ENCODE measurements around the gene VANGL1. TPM values are rescaled to one million over a fixed set of nuclear protein-coding genes. Genes with fewer than 3 reads are reported as not detected.

Gene VANGL1
- total and polyA plus RNA-seq, 4 donors: 2.5 to 6.8 (median 3.5) TPM

DNA sequence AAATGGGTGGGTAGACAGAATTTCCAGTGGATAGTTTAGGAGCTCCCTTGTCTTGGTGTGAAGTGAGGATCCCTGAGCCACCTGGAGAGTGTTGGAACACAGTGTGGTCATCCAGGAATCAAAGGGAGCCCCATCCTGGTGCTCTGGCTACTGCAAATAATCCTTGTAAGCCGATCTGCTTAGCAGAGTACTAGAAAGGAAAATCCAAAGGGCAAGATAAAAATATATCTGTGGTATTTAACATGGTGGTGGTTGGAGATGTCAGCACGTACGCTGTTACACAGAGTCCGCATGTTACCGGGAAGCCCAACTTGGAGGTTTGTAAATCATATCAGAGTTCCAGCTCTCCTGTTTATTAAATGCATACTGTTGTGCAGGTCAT, 39.0 kb downstream of the VANGL1 start:
- Histone ChIP-seq H3K4me1 (ENCODE audit: control insufficient read depth in 4 of 4, insufficient read depth in 4 of 4, low read length in 3 of 4) (no peaks in the 10 kb centered on the region), H3K9ac (ENCODE audit: low read depth in 1 of 2, low read length in 2 of 2) (no peak overlapping the region), H3K4me3 (ENCODE audit: low read depth in 1 of 3, low read length in 3 of 3) (no peak overlapping the region), H3K27me3 (ENCODE audit: control insufficient read depth in 4 of 4, insufficient read depth in 4 of 4, low read length in 3 of 4) (no peaks in the 10 kb centered on the region), H3K9me3 (ENCODE audit: control insufficient read depth in 4 of 4, low read length in 3 of 4) (no peaks in the 10 kb centered on the region), H3K27ac (ENCODE audit: low read depth in 1 of 2, low read length in 2 of 2) (no peak overlapping the region), H3K36me3 (ENCODE audit: control insufficient read depth in 4 of 4, insufficient read depth in 3 of 4, low read depth in 1 of 4, low read length in 3 of 4) (peaks cover 0 to 21% (median 8%) of the 10 kb centered on the region in 4 donors)
- WGBS: 98% methylated on average over 5 of the region's 5 CpGs
- TF ChIP-seq, protein P1, sequence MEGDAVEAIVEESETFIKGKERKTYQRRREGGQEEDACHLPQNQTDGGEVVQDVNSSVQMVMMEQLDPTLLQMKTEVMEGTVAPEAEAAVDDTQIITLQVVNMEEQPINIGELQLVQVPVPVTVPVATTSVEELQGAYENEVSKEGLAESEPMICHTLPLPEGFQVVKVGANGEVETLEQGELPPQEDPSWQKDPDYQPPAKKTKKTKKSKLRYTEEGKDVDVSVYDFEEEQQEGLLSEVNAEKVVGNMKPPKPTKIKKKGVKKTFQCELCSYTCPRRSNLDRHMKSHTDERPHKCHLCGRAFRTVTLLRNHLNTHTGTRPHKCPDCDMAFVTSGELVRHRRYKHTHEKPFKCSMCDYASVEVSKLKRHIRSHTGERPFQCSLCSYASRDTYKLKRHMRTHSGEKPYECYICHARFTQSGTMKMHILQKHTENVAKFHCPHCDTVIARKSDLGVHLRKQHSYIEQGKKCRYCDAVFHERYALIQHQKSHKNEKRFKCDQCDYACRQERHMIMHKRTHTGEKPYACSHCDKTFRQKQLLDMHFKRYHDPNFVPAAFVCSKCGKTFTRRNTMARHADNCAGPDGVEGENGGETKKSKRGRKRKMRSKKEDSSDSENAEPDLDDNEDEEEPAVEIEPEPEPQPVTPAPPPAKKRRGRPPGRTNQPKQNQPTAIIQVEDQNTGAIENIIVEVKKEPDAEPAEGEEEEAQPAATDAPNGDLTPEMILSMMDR (IDR thresholded peaks at IDR 0.05; ENCODE audit: low read depth, low read length, missing input control): no peak
- no peak for TF ChIP-seq HNF4A (conservative IDR thresholded peaks at IDR 0.05)
- no peak for TF ChIP-seq TAF1 (conservative IDR thresholded peaks at IDR 0.05)
- TF ChIP-seq NR2F2 (IDR thresholded peaks at IDR 0.05): no peak
- TF ChIP-seq SP1 (IDR thresholded peaks at IDR 0.05): no peak
- TF ChIP-seq, protein P2, sequence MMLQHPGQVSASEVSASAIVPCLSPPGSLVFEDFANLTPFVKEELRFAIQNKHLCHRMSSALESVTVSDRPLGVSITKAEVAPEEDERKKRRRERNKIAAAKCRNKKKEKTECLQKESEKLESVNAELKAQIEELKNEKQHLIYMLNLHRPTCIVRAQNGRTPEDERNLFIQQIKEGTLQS (IDR thresholded peaks at IDR 0.05): no peak
- TF ChIP-seq JUND (IDR thresholded peaks at IDR 0.05): no peak
- no peak for TF ChIP-seq RAD21 (IDR thresholded peaks at IDR 0.05)
- no peak for TF ChIP-seq RXRA (IDR thresholded peaks at IDR 0.05)
- TF ChIP-seq GABPA (IDR thresholded peaks at IDR 0.05 in 1 of 2, conservative IDR thresholded peaks at IDR 0.05 in 1 of 2): no peak
- no peak for TF ChIP-seq HNF4G (IDR thresholded peaks at IDR 0.05)
- no peak for TF ChIP-seq EGR1 (IDR thresholded peaks at IDR 0.05; ENCODE audit: low read depth in 2 of 2)
- TF ChIP-seq, protein P3, sequence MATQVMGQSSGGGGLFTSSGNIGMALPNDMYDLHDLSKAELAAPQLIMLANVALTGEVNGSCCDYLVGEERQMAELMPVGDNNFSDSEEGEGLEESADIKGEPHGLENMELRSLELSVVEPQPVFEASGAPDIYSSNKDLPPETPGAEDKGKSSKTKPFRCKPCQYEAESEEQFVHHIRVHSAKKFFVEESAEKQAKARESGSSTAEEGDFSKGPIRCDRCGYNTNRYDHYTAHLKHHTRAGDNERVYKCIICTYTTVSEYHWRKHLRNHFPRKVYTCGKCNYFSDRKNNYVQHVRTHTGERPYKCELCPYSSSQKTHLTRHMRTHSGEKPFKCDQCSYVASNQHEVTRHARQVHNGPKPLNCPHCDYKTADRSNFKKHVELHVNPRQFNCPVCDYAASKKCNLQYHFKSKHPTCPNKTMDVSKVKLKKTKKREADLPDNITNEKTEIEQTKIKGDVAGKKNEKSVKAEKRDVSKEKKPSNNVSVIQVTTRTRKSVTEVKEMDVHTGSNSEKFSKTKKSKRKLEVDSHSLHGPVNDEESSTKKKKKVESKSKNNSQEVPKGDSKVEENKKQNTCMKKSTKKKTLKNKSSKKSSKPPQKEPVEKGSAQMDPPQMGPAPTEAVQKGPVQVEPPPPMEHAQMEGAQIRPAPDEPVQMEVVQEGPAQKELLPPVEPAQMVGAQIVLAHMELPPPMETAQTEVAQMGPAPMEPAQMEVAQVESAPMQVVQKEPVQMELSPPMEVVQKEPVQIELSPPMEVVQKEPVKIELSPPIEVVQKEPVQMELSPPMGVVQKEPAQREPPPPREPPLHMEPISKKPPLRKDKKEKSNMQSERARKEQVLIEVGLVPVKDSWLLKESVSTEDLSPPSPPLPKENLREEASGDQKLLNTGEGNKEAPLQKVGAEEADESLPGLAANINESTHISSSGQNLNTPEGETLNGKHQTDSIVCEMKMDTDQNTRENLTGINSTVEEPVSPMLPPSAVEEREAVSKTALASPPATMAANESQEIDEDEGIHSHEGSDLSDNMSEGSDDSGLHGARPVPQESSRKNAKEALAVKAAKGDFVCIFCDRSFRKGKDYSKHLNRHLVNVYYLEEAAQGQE (IDR thresholded peaks at IDR 0.05): no peak
- TF ChIP-seq, protein P4, sequence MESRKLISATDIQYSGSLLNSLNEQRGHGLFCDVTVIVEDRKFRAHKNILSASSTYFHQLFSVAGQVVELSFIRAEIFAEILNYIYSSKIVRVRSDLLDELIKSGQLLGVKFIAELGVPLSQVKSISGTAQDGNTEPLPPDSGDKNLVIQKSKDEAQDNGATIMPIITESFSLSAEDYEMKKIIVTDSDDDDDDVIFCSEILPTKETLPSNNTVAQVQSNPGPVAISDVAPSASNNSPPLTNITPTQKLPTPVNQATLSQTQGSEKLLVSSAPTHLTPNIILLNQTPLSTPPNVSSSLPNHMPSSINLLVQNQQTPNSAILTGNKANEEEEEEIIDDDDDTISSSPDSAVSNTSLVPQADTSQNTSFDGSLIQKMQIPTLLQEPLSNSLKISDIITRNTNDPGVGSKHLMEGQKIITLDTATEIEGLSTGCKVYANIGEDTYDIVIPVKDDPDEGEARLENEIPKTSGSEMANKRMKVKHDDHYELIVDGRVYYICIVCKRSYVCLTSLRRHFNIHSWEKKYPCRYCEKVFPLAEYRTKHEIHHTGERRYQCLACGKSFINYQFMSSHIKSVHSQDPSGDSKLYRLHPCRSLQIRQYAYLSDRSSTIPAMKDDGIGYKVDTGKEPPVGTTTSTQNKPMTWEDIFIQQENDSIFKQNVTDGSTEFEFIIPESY (IDR thresholded peaks at IDR 0.05): no peak
- TF ChIP-seq YY1 (IDR thresholded peaks at IDR 0.05): no peak
- TF ChIP-seq, protein P5, sequence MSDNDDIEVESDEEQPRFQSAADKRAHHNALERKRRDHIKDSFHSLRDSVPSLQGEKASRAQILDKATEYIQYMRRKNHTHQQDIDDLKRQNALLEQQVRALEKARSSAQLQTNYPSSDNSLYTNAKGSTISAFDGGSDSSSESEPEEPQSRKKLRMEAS (IDR thresholded peaks at IDR 0.05): no peak
- no peak for DNase-seq (ENCODE audit: low spot score)

DNA sequence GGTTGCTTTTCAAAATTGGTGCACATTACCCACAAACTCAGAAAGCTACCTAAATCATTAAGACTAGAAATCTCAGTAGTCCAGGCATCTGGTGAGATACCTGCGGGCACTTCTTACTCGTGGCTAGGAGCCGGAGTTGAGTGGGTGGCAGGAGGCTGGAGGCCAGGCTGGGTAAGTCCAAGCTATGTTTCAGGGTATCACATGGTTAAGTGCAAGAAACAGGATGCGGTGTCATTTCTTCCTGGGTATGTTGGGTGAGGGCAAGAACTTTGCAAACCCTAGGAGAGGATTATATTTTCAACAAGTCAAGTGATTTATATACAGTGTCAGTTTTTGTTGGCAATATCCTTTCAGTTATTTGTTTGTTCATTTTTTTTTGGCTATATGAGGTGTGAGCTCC, 41.0 kb downstream of the VANGL1 start:
- H3K27me3 ChIP-seq (ENCODE audit: control insufficient read depth in 4 of 4, insufficient read depth in 4 of 4, low read length in 3 of 4): no peaks in the 10 kb centered on the region
- no peak overlapping the region for H3K9ac ChIP-seq (ENCODE audit: low read depth in 1 of 2, low read length in 2 of 2)
- H3K4me1 ChIP-seq (ENCODE audit: control insufficient read depth in 4 of 4, insufficient read depth in 4 of 4, low read length in 3 of 4): no peaks in the 10 kb centered on the region
- no peak for DNase-seq (ENCODE audit: low spot score)
- no peak for TF ChIP-seq GABPA (IDR thresholded peaks at IDR 0.05 in 1 of 2, conservative IDR thresholded peaks at IDR 0.05 in 1 of 2)
- no peak for TF ChIP-seq JUND (IDR thresholded peaks at IDR 0.05)
- TF ChIP-seq, protein P3 (IDR thresholded peaks at IDR 0.05): no peak
- 95% methylated on average over 4 of the region's 4 CpGs for WGBS
- H3K27ac ChIP-seq (ENCODE audit: low read depth in 1 of 2, low read length in 2 of 2): no peak overlapping the region
- H3K4me3 ChIP-seq (ENCODE audit: low read depth in 1 of 3, low read length in 3 of 3): no peak overlapping the region
- H3K9me3 ChIP-seq (ENCODE audit: control insufficient read depth in 4 of 4, low read length in 3 of 4): no peaks in the 10 kb centered on the region
- H3K36me3 ChIP-seq (ENCODE audit: control insufficient read depth in 4 of 4, insufficient read depth in 3 of 4, low read depth in 1 of 4, low read length in 3 of 4): peaks cover 0 to 24% (median 11%) of the 10 kb centered on the region in 4 donors

All from liver (tissue), 9 donors.